GM19467 (cell line): Measurements from ENCODE around the gene MUC2.

Experiments
- ATAC-seq: cut with Tn5 transposase; IDR thresholded peaks from one replicate; pipeline ENCODE4 v1.9.1; 2021; ENCODE audit warnings: mild to moderate bottlenecking, moderate library complexity; ENCODE audit not compliant: unreplicated experiment

MUC2 gene

GRCh38 chr11:1050581-1051355 is 23.9 kb upstream of the MUC2 start:
- ATAC-seq = no peak

- no peak for ATAC-seq
These were observed 23.1 kb upstream of the MUC2 start for GRCh38 chr11:1051356-1052132.

- ATAC-seq = no peak
These were observed 22.3 kb upstream of the MUC2 start for GRCh38 chr11:1052133-1053011.

GRCh38 chr11:1053121-1053901 is 21.4 kb upstream of the MUC2 start:
- ATAC-seq = no peak

GRCh38 chr11:1054143-1055108 is 20.2 kb upstream of the MUC2 start:
- no peak for ATAC-seq

- ATAC-seq = no peak
These were observed 19.5 kb upstream of the MUC2 start for GRCh38 chr11:1055109-1055703.

GRCh38 chr11:1055990-1056771 is 18.5 kb upstream of the MUC2 start:
- ATAC-seq = no peak

- ATAC-seq = no peak
These were observed 16.9 kb upstream of the MUC2 start for GRCh38 chr11:1057806-1058205.

GRCh38 chr11:1059759-1060158 is 14.9 kb upstream of the MUC2 start:
- ATAC-seq = no peak

- no peak for ATAC-seq
These were observed 14.3 kb upstream of the MUC2 start for GRCh38 chr11:1060410-1060809.

- no peak for ATAC-seq
These were observed 13.6 kb upstream of the MUC2 start for GRCh38 chr11:1060852-1061616.

- no peak for ATAC-seq
These were observed 12.4 kb upstream of the MUC2 start for GRCh38 chr11:1062075-1062820.

- no peak for ATAC-seq
These were observed 10.5 kb upstream of the MUC2 start for GRCh38 chr11:1064167-1064566.

GRCh38 chr11:1067812-1068496 is 6.7 kb upstream of the MUC2 start:
- no peak for ATAC-seq

GRCh38 chr11:1069740-1070139 is 4.9 kb upstream of the MUC2 start:
- no peak for ATAC-seq
